Kidney (tissue), 14 donors: Measurements from ENCODE around the gene CLDN24. TPM values are rescaled to one million over a fixed set of nuclear protein-coding genes. Genes with fewer than 3 reads are reported as not detected.

ENCODE experiments used
- DNase-seq, 5 donors: peaks; one replicate each; pipeline ENCODE4 v3.0.0-alpha.2; 2013 to 2020
- FAIRE-seq: peaks from 2 replicates; lab custom pipeline; 2012; peaks lifted over from hg19 to GRCh38; lab: Jason Lieb, UNC
- H3K27ac ChIP-seq, 2 donors: one replicate each; pipeline ENCODE4 v1.7.0; 2013; ENCODE audit warnings: low read depth in 2 of 2, low read length in 2 of 2, inconsistent platforms in 1 of 2
- H3K27me3 ChIP-seq: one replicate; pipeline ENCODE4 v1.7.1; 2013; ENCODE audit warnings: low read length, inconsistent platforms; ENCODE audit not compliant: control insufficient read depth, insufficient read depth
- H3K36me3 ChIP-seq, 3 donors: one replicate each; pipeline versions ENCODE4 v1.7.0 to v1.7.1; 2013; ENCODE audit warnings: low read length in 3 of 3, control low read depth in 1 of 3, inconsistent platforms in 1 of 3; ENCODE audit not compliant: insufficient read depth in 3 of 3, control insufficient read depth in 2 of 3
- H3K4me1 ChIP-seq, 3 donors: one replicate each; pipeline versions ENCODE4 v1.7.0 to v1.7.1; 2013; ENCODE audit warnings: low read length in 3 of 3, inconsistent platforms in 1 of 3, low read depth in 1 of 3; ENCODE audit not compliant: control insufficient read depth in 2 of 3, insufficient read depth in 2 of 3
- H3K4me3 ChIP-seq, 3 donors: one replicate each; pipeline versions ENCODE4 v1.7.0 to v1.8.1; 2013; ENCODE audit warnings: low read length in 3 of 3, control low read depth in 1 of 3, inconsistent platforms in 1 of 3
- H3K9ac ChIP-seq, 3 donors: one replicate each; pipeline versions ENCODE4 v1.7.0 to v1.7.1; 2013; ENCODE audit warnings: low read length in 3 of 3, control low read depth in 1 of 3, inconsistent platforms in 1 of 3
- H3K9me3 ChIP-seq, 3 donors: one replicate each; pipeline versions ENCODE4 v1.7.0 to v1.7.1; 2013; ENCODE audit warnings: low read length in 3 of 3, control low read depth in 1 of 3, inconsistent platforms in 1 of 3; ENCODE audit not compliant: control insufficient read depth in 2 of 3, insufficient read depth in 1 of 3
- CTCF ChIP-seq: IDR thresholded peaks from 3 replicates; pipeline ENCODE4 v1.5.1; 2012; ENCODE audit warnings: mild to moderate bottlenecking, moderate library complexity, borderline replicate concordance; ENCODE audit not compliant: insufficient read depth; ENCODE audit errors: extremely low read depth
- intact Hi-C: fragments of 100-400 bp; cut with DNase I; formaldehyde crosslinking; loops from one replicate; pipeline ENCODE4 v1.11.1; 2022
- polyA plus RNA-seq: library from polyadenylated mRNA; stranded (reverse); fragments of 350-450 nt; fragmentation: Illumina TruSeq; extraction: RNeasy Lipid Tissue Mini Kit (QIAGEN cat#74804); gene quantifications from one replicate; pipeline ENCODE4 v1.2.3, GENCODE V29; 2014; ENCODE audit warnings: low read depth, low replicate concordance; ENCODE audit not compliant: insufficient read depth
- total RNA-seq: library from RNA; stranded (reverse); fragmentation: NEBNext Ultra II Directional; extraction: Animal tissue kit (Norgen Biotek cat#: 25700); gene quantifications from one replicate; pipeline ENCODE4 v1.2.1, GENCODE V29; 2021
- donor health status: control.
- donor health status: control.
- donor health status: control.
- donor health status: control.
- donor health status: control.
- donor health status: DM: yes; HTN: yes; CAD: no.
- donor health status: Normal renal cell carcinoma (clear cell type).

Gene CLDN24
- total and polyA plus RNA-seq, 2 donors from 2014 or later: not detected

- intact Hi-C loops: no loop called here
- no peak for TF ChIP-seq CTCF
- H3K27me3 ChIP-seq: no peaks in the 10 kb centered on the region
- H3K9ac ChIP-seq: no peak overlapping the region
- DNase-seq (no peak), FAIRE-seq (no peak)
- H3K27ac ChIP-seq: no peak overlapping the region
- peaks cover 0 to 17% (median 3%) of the 10 kb centered on the region in 3 donors for H3K4me1 ChIP-seq
- no peaks in the 10 kb centered on the region for H3K9me3 ChIP-seq
- H3K4me3 ChIP-seq: no peak overlapping the region
- H3K36me3 ChIP-seq: peaks cover 1 to 19% (median 11%) of the 10 kb centered on the region in 3 donors
Measured at GRCh38 chr4:183291070-183291469, 31.2 kb downstream of the CLDN24 start.

- H3K9me3 ChIP-seq: no peaks in the 10 kb centered on the region
- FAIRE-seq (no peak), DNase-seq (no peak)
- peaks cover 4 to 23% (median 9%) of the 10 kb centered on the region in 3 donors for H3K36me3 ChIP-seq
- no peak overlapping the region for H3K9ac ChIP-seq
- no peak overlapping the region for H3K27ac ChIP-seq
- H3K27me3 ChIP-seq: no peaks in the 10 kb centered on the region
- peaks cover 0 to 20% (median 3%) of the 10 kb centered on the region in 3 donors for H3K4me1 ChIP-seq
- H3K4me3 ChIP-seq: no peak overlapping the region
- TF ChIP-seq CTCF: no peak
- intact Hi-C loops: no loop called here
Measured at GRCh38 chr4:183289688-183290087, 32.5 kb downstream of the CLDN24 start.

- Histone ChIP-seq H3K27ac (peak overlapping the region; percentile 0 to 26), H3K4me1 (peaks cover 3 to 20% (median 3%) of the 10 kb centered on the region in 3 donors), H3K4me3 (no peak overlapping the region), H3K36me3 (peaks cover 4 to 30% (median 13%) of the 10 kb centered on the region in 3 donors), H3K9me3 (no peaks in the 10 kb centered on the region), H3K9ac (no peak overlapping the region), H3K27me3 (no peaks in the 10 kb centered on the region)
- intact Hi-C loops: no loop called here
- no peak for DNase-seq
- no peak for TF ChIP-seq CTCF
- FAIRE-seq: no peak
Measured at GRCh38 chr4:183288955-183289354, 33.3 kb downstream of the CLDN24 start.

GRCh38 chr4:183287677-183288076 lies 34.5 kb downstream of the CLDN24 start:
- H3K27ac ChIP-seq: peak overlapping the region; percentile 24 to 64
- no peak overlapping the region for H3K9ac ChIP-seq
- H3K36me3 ChIP-seq: peaks cover 4 to 36% (median 13%) of the 10 kb centered on the region in 3 donors
- H3K27me3 ChIP-seq: no peaks in the 10 kb centered on the region
- intact Hi-C loops: no loop called here
- DNase-seq (peak in 2 of 5 donors; percentile 23 to 36), FAIRE-seq (no peak)
- H3K4me1 ChIP-seq: peaks cover 3 to 23% (median 3%) of the 10 kb centered on the region in 3 donors
- peak overlapping the region in 2 of 3 donors; percentile 5 to 32 for H3K4me3 ChIP-seq
- no peak for TF ChIP-seq CTCF
- H3K9me3 ChIP-seq: no peaks in the 10 kb centered on the region
